Activated CD8-positive, alpha-beta memory T cell treated with anti-CD3 and anti-CD28 coated beads for 4 hours (primary cell): ENCODE results near the gene TM4SF20.
A peak's percentile ranks its signal among the peaks of the same experiment; 100 is the strongest.

Experiments
- DNase-seq, 2 donors: peaks; one replicate each; pipeline ENCODE4 v3.0.0-alpha.2; 2020; ENCODE audit warnings: low read depth in 2 of 2

Gene TM4SF20, protein sequence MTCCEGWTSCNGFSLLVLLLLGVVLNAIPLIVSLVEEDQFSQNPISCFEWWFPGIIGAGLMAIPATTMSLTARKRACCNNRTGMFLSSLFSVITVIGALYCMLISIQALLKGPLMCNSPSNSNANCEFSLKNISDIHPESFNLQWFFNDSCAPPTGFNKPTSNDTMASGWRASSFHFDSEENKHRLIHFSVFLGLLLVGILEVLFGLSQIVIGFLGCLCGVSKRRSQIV

DNA sequence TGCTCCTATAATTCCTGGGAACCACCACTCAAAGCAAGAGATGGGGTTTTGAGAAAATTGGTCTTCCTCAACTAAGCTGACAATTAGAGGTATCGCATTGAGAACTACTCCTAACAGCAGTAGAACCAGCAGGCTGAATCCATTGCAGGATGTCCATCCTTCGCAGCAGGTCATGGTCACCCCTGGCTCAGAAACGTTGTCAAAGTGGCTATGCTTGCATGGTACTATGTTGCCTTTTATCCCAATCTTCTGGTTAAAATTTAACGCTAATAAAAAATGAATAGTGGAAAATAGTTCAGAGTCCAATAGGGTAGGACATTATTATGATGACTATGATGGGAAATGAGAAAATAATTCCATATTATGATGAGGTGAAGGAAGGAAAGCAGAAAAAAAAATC lies at the start of gene TM4SF20:
TM4SF20 (minus strand) TSS at position 212 of the 400 bp plus-strand sequence; CDS start at position 174, 38 bp downstream.
- DNase-seq: no peak

DNA sequence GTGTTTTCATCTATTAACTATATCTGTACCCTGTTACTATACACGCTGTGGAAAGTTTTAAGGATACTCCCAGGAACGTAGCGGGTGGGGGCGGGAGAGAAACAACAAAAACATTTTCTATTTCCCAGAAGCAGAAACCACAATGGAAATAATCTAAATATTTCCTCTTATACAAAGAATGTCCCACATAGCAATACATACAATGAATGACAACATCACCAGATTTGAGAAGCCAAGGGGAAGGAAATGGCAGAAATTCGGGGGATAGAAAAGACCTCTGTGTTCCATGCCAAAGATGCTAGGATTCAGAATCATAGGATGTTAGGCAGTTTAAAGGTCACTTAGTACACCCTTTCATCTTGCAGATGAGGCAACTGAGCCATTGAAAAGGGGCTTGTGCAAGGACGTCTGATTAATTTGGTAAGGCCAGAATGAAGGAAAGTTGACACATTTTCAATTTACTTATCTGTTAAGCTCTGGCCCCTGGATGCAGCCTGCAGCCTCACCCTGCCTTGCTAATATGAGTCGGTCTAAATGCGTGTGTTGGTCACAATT lies 49.7 kb upstream of the TM4SF20 start:
- no peak for DNase-seq

DNA sequence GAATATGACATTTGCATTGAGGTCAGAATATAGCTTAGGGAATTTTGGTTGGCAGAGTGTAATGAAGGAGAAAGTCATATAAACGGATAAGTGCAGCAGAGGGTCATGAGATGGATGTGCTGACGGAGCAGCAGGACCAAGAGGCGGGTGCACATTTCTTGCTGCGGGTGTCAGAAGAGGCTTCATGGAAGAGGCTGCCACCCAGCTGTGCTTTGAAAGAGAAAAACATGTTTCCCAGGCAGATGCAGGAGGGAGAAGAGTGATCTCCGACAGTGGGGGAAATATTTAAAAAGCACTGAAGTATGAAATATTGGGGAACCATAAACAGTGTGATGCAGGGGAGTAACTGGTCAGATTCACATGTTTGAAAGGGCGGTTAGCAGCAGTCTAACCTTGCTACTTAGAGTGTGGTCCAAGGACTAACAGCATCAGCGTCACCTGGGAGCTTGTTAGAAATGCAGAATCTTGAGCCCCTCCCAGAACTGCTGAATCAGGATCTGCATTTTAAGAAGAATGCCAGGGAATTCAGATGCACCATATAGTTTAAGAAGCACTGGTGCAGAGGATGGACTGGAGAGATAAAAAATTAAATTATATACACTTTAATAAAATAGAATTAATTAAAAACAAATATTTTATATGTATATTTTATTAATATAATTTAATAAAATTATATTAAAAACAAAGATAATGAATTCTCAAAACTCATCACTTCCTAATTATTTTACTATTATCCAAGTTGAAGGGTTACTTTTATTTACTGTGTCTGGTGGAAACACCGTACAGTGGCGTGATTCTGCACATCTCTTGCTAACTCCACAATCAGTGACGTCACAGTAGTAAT lies 44.8 kb upstream of the TM4SF20 start:
- DNase-seq: no peak

DNA sequence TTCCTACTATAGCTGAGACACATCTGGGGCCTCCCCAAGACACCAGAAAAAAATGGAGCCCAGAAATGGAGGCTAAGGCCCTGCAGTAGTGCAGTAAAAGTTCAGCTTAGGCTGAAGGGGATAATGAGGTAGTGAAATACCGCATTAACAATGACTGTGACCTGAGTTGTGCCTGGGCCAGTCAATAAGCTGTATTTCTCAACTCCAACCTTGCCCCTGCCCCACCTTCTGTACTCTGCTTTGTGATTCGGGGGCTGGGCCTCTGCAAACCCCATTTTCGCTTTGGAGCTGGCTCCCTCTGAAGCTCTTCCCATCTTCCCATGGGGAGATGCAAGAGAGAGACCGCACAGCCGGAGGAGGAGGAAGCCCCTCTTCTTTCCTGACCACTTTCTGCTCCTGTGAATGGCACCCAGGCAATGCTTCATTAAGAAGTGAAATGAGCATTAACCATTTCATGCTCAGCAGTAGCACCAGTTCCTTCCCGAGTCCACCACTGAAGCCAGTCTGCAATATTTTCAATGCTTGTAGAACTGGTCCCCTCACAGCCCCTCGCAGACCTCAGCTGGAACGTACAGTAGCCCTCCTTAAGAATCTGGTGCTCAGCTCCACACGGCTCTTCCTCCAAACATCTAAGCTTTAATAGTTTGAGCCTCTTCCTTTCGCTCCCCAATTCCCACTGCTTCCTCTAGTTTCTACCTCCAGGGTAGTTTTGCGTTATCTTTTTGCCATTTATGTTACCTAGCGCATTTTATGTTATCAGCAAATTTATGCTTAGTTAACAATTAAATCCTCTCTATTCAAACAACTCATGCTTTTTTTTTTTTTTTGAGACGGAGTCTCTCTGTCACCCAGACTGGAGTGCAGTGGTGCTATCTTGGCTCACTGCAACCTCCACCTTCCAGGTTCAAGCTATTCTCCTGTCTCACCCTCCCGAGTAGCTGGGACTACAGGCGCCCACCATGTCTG lies 41.3 kb upstream of the TM4SF20 start:
- no peak for DNase-seq

DNA sequence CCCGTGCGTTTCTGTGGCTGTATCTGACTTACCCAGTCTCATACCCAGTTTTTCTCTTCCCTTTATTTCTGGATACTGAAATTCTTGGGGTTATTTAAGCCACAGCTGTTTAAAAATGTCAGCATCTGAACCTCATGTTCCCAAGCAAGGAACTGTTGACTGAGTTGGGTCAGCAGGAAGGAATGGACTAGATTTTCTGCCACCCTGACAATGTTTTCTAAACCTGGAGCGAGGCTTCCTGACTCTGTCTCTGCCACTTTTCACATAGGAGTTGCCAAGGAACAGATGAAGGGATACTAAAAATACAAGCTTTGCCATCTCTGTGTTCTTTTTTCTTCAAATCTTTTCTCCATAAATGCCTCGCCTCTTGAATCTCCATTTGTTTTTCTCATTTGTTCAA lies 37.6 kb upstream of the TM4SF20 start:
- DNase-seq: no peak

DNA sequence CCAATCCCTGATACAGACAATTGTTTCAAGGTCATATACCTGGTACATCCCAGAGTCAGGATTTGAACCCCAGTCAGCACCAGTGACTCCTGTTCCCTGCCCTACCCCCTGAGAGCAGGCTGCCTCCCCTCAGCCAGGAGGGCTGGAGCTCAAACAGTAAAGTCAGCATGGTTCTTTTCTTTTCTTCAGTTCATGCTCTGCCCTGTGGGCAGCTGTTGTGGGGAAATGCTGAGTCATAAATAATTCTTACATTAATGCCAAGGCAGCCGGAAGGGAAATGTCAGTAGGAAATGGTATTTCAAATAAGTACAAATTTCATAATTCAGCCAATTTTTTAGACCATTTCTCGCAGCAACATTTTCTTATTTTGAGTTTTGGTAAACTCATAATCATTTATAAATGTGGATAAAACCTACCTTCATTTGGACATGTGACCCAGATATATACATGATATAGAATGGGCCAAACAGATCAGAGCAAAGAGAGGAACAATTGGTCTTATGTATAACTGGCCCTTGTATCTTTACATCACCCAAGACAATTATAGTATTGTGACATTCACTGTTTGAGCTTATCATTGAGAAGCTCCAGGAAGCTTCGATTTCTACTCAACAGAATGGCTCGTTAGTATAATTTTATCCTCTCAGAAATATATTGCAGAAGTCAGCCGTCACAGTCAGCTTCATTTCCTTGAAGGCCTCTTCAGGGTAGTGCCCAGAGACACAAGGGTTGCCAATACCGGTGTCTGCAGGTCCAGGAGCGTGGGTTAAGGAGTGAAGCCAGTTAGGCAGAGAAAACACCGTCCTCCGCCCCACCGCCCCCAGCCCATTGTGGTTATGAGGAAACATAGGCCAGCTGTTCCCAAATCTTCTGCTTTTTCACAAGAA lies 36.7 kb upstream of the TM4SF20 start:
- DNase-seq: no peak

DNA sequence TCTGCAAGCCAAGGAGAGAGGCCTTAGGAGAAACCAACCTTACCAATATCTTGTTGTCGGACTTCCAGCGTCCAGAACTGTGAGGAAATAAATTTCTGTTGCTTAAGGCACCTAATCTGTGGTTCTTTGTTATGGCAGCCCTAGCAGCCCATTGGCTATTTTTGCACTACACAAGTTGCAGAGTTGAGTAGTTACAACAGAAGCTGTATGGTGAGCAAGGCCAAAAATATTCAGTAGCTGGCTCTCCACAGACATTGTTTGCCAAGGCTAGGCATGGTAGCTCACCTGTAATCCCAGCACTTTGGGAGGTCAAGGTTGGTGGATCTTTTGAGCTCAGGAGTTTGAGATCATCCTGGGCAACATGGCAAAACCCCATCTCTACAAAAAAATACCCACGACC lies 35.7 kb upstream of the TM4SF20 start:
- no peak for DNase-seq

DNA sequence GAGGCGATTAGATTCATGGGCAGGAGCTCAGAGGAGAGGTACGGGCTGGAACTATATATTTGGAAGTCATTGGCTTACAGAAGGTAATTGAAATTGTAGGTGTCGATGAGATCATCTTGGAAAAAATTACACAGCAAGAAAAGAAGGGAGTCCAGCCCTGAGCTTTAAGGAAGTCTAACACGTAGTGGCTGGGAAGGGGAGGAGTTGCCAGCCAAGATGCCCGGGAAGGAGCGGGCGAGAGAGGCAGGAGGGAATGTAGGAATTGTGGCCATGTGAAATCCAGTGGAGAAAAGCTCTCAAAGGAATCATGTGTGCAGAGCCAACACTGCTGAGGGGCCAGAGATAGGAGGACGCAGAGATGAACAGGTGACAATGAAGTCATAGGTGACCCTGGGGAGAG lies 34.3 kb upstream of the TM4SF20 start:
- no peak for DNase-seq

DNA sequence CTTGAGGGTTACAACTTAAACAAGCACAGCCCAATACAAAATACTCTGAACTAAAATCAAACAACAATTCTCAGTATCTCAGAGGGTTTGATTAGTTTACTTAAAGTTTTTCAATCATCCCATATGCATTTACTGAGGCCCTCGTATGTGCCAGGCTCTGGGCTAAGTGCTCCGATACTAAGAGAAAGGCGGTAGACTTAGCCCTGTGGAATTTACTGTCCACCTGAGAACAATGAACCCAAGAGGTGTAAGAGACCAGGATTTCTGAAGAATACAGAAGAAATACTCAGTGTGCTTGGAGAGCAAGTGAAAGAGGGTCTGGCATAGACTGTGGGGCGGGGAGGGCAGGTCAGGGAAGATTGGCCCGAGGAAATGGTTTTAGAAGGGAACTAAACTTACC lies 33.8 kb upstream of the TM4SF20 start:
- no peak for DNase-seq

DNA sequence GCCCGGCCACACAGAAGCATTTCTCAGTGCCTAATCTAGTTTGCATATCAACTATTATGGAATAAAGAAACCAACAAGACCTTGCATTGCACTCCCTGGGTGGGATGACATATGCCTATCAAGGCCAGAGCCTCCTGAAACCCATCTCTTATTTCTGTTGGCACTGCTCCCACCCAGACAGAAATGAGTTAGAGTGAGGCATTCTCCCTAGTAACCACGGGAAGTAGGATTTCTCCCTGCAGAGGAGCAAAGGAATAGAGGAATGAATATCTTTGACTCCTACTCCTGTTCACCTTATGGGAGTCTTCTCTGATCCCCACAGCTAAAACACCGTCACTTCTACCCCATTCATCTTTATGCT lies 32.9 kb upstream of the TM4SF20 start:
- no peak for DNase-seq

DNA sequence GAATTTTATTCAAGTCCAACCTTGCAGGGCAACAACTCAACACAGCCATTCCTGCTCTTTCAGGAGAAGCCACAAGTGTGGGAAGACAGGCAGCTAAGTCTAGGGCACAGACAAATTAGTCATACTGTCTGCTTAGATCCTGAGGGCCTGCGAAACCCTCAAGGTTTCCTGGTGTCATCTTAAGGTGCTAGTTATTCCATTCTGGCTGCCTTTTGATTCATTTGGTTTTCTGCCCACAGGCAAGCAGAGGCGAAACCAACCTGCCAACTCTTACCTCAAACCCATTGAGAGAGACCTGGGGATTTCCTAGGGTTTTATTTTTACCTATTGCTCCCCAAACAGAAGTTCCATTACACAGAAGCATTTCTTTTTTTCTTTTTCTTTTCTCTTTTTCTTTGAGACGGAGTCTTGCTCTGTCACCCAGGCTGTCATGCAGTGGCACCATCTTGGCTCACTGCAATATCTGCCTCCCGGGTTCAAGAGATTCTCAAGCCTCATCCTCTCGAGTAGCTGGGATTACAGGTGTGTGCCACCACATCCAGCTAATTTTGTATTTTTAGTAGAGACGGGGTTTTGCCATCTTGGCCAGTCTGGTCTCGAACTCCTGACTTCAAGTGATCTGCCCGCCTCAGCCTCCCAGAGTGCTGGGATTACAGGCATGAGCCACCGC lies 32.3 kb upstream of the TM4SF20 start:
- DNase-seq: peak; percentile 21 to 43

DNA sequence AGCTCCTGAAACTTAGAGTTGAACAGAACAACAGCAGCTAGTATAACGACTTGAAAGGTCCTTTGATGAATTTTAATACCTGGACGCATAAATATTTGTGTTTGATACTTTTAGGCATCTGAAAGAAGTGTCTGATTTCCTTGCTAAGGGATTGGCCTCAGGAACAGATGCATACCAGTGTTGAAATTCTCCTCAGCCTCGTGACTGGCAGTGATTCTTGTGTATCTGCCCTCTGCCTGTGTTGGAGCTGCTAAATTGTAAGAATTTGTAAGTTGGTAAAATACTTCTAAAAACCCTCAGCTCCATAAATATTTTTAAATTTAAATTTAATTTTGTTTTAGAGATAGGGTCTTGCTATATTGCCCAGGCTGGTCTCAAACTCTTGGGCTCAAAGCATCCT lies 31.1 kb upstream of the TM4SF20 start:
- DNase-seq: no peak

DNA sequence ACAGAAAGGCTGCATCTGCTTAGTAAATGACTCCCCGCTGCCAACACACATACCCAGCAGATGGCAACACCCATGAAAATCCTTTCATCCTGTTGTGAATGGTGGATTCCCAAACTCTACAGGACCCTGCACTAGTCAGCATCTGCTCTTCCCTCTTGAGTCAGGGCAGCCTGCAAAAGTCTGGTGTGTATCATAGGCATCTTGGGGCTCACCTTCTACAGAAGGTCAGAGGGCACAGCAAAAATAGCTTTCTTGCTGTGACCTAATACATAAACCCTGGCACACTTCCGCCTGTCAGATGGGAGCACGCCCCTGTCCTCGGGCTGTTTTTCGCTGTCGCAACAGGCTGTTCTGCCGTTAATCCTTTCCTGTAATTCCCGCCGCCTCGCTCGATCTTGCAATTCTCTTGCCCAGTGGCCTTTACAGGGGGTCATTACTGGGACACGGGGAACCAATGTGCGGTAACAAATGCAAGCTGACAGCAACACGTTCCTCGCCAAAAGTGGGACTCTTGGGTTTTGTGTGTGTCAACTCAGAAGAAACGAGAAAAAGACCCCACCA lies 28.6 kb upstream of the TM4SF20 start:
- no peak for DNase-seq

DNA sequence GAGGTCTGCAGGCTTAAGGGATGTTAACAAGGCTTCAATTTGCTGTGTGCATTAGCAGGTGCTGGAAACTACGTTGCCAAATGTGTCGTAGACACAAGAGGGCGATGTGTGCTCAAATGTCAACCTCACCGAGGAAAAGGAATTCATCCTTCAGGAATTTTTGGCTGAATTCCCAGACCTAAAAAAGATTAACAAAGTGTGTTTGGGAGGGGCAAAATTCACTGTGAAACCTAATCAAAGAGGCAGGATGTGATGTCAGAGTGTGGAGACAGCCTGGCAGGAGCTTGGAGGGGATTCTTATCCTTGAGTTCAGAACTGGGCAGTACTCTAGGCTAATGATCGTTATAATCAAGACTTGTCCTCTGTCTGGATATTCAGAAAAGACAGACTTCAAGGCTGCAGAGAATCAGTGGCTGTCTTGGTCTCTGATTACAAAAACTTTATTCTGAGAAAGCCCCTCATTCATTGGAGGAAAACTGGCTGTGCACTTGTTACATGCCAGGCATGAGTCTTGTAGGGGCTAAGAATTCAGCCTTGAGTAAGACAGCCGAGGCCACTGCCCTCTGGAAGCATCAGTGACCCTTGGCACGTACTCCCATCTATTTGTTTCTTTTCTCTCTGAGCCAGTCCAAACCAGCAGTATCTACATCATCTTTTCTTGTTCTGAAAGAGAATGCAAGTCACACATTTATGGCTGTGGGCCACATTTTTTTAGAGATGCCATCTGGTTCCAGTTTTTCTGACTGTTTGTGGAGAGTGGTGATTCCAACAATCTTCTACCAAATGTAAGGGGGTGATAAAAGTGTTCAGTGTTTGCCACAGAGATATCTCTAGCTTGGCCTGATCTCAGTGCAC lies 27.3 kb upstream of the TM4SF20 start:
- no peak for DNase-seq

DNA sequence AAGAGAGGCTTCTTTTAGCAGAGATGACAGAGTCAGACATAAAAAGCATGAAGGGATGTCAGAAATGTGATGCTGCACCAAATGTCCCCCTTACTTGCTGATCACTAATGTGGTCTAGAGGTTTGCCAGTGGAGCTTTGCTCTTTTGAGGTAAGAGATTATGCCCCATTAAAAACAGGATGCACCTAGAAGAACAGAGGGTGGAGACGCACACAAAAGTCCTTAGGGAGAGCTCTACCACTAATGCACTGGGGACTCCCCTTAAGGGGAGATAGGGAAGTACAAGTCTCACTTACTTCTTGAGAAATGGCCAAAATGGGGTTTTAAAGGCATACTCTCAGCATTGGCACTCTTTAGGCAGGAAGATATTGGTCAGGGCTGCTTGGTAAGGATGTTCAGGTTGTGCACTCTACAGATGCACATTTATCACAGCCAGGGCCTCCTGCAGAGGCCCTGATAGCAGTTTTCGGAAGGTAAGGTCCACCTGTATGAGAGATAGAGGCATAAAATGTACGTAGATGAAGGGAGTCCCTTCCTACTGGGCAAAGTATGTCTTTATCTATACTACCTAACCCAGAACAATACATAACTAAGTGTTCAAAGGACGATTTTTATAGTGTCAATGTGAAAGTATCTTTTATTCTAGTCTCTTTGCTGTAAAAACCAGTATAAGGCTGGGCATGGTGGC lies 25.6 kb upstream of the TM4SF20 start:
- DNase-seq: no peak

DNA sequence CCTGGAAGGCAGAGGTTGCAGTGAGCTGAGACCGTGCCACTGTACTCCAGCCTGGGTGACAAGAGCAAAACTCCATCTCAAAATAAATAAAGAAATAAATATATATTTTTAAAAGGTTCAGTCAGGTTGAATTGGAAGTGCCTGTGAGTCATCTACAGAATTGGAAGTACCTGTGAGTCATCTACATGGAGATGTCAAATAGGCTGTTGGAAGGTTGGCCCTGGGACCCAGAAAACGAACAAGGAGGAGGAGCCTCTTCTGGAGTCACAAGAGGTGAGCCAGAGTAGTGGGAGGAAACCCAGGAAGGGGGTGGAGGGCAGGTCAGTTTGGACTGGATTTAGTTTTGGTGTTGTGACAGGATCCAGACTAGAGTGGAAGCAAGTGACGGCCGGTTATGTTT lies 23.9 kb upstream of the TM4SF20 start:
- no peak for DNase-seq

DNA sequence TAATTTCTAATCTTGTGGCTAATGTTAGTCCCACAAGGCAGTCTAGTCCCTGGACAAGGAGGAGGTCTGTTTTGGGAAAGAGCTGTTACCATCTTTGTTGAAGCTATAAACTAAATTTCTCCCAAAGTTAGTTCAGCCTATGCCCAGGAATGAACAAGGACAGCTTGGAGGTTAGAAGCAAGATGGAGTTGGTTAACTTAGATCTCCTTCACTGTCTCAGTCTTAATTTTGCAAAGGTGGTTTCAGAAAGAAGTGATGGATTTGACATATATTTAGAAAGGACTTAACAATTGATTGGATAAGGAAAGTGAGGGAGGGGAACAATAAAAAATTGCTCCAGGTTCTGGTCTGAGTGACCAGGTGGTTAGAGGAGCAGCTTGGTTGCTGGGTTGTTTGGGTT lies 23.2 kb upstream of the TM4SF20 start:
- DNase-seq: no peak

DNA sequence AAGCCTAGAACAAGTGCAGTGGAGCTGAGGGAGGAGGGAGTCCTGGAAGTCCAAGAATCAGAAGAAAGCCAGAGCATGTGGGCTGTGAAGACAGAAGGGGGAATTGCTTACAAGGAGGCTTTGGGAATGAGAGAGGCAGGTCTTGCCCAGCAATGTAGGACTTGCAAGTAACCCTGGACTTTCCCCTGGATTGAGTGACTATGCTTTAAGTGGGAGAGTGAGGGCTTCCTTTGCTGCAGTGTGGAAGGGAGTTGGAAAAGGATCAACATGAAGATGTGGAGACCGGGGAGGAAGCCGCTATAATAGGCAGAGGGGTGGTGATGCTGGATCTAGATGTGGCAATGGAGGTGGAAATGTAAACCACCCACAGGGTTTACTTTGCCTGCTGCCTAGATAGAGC lies 22.4 kb upstream of the TM4SF20 start:
- no peak for DNase-seq
